ENCODE measurements around the gene RALB.

The RALB gene

DNA sequence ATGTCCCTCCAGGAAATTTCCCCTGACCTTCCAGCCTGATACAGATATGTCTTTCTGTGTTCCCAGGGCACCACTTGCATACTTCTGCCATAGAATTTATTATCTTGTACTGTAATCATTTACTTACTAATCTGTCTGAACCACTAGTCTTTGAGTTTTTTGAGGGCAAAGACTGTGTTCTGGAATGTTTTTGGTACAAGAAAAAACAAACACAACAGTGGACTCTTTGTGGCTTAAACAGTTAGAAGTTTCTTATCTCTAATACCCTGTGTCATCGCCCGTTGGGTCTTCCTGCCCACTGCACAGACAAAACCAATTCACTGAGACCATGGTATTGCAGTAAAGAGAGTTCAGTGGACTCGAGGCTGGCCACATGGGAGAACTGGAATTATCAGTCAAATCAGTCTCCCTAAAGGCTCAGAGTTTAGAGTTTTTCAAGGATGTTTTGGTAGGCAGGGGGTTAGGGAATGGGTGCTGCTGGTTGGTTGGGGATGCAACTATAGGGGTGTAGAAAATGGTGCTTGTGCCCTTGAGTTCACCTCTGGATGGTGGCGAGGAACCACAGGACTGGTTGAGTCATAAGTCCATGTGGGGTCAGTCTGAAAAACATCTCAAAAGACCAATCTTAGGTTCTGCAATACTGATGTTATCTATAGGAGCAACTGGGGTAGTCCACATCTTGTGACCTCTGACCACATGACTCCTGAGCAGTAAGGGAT is 20.3 kb downstream of the RALB start:
- H3K4me3 ChIP-seq (ENCODE audit: low read depth in 1 of 2, low read length in 1 of 2), result no peak overlapping the region
- H3K27ac ChIP-seq, result peak overlapping the region; percentile 28
- peaks cover 60 to 74% of the 10 kb centered on the region in 2 experiments for H3K4me1 ChIP-seq (ENCODE audit: control insufficient read depth in 1 of 2, insufficient read depth in 1 of 2, low read depth in 1 of 2, low read length in 1 of 2)
- TF ChIP-seq, protein P1, sequence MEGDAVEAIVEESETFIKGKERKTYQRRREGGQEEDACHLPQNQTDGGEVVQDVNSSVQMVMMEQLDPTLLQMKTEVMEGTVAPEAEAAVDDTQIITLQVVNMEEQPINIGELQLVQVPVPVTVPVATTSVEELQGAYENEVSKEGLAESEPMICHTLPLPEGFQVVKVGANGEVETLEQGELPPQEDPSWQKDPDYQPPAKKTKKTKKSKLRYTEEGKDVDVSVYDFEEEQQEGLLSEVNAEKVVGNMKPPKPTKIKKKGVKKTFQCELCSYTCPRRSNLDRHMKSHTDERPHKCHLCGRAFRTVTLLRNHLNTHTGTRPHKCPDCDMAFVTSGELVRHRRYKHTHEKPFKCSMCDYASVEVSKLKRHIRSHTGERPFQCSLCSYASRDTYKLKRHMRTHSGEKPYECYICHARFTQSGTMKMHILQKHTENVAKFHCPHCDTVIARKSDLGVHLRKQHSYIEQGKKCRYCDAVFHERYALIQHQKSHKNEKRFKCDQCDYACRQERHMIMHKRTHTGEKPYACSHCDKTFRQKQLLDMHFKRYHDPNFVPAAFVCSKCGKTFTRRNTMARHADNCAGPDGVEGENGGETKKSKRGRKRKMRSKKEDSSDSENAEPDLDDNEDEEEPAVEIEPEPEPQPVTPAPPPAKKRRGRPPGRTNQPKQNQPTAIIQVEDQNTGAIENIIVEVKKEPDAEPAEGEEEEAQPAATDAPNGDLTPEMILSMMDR (IDR thresholded peaks at IDR 0.05), result no peak
- no peaks in the 10 kb centered on the region for H3K27me3 ChIP-seq
- no peaks in the 10 kb centered on the region for H3K9me3 ChIP-seq
- peaks cover 11% of the 10 kb centered on the region for H3K36me3 ChIP-seq

- H3K27ac ChIP-seq, result peak overlapping the region; percentile 75
Measured at GRCh38 chr2:120275617-120276400, 23.2 kb downstream of the RALB start.

GRCh38 chr2:120277505-120278205 is 25.0 kb downstream of the RALB start:
- peaks cover 28 to 56% of the 10 kb centered on the region in 2 experiments for H3K4me1 ChIP-seq (ENCODE audit: control insufficient read depth in 1 of 2, insufficient read depth in 1 of 2, low read depth in 1 of 2, low read length in 1 of 2)
- H3K4me3 ChIP-seq (ENCODE audit: low read depth in 1 of 2, low read length in 1 of 2), result no peak overlapping the region
- TF ChIP-seq, protein P1 (IDR thresholded peaks at IDR 0.05), result no peak
- H3K27ac ChIP-seq, result peak overlapping the region; percentile 51
- peaks cover 36% of the 10 kb centered on the region for H3K36me3 ChIP-seq
- no peaks in the 10 kb centered on the region for H3K27me3 ChIP-seq
- no peaks in the 10 kb centered on the region for H3K9me3 ChIP-seq

More at GRCh38 chr2:120275617-120276400, 23.2 kb downstream of the RALB start:
- Histone ChIP-seq H3K36me3 (peaks cover 22% of the 10 kb centered on the region), H3K4me1 (ENCODE audit: control insufficient read depth in 1 of 2, insufficient read depth in 1 of 2, low read depth in 1 of 2, low read length in 1 of 2) (peaks cover 42 to 75% of the 10 kb centered on the region in 2 experiments), H3K4me3 (ENCODE audit: low read depth in 1 of 2, low read length in 1 of 2) (no peak overlapping the region), H3K27me3 (no peaks in the 10 kb centered on the region), H3K9me3 (no peaks in the 10 kb centered on the region)
- TF ChIP-seq, protein P1 (IDR thresholded peaks at IDR 0.05), result no peak

- H3K4me3 ChIP-seq (ENCODE audit: low read depth in 1 of 2, low read length in 1 of 2), result no peak overlapping the region
- H3K9me3 ChIP-seq, result no peaks in the 10 kb centered on the region
- TF ChIP-seq, protein P1 (IDR thresholded peaks at IDR 0.05), result no peak
- H3K27ac ChIP-seq, result peak overlapping the region; percentile 51
- H3K27me3 ChIP-seq, result no peaks in the 10 kb centered on the region
- H3K4me1 ChIP-seq (ENCODE audit: control insufficient read depth in 1 of 2, insufficient read depth in 1 of 2, low read depth in 1 of 2, low read length in 1 of 2), result peaks cover 26 to 51% of the 10 kb centered on the region in 2 experiments
- peaks cover 40% of the 10 kb centered on the region for H3K36me3 ChIP-seq
Measured at GRCh38 chr2:120278901-120279300, 26.2 kb downstream of the RALB start.

- Histone ChIP-seq H3K4me1 (ENCODE audit: control insufficient read depth in 1 of 2, insufficient read depth in 1 of 2, low read depth in 1 of 2, low read length in 1 of 2) (peaks cover 28 to 56% of the 10 kb centered on the region in 2 experiments), H3K36me3 (peaks cover 46% of the 10 kb centered on the region), H3K27me3 (no peaks in the 10 kb centered on the region), H3K4me3 (ENCODE audit: low read depth in 1 of 2, low read length in 1 of 2) (no peak overlapping the region), H3K9me3 (no peaks in the 10 kb centered on the region), H3K27ac (peak overlapping the region; percentile 51)
- TF ChIP-seq, protein P1 (IDR thresholded peaks at IDR 0.05), result no peak
Measured at GRCh38 chr2:120279708-120280107, 27.1 kb downstream of the RALB start.
